SU-DHL-6 (cell line): ENCODE results near the gene FASTKD3.

Experiments used
- H2AFZ ChIP-seq: fragments of 200-600 bp; sonication (generic); 2 replicates; pipeline ENCODE4 v1.6.1; 2014; ENCODE audit warnings: low read depth, mild to moderate bottlenecking, moderate library complexity, mixed read lengths, antibody characterized with exemption, low read length; ENCODE audit not compliant: severe bottlenecking
- H3F3A ChIP-seq: fragments of 200-600 bp; shearing (Covaris generic); 2 replicates; pipeline ENCODE4 v1.6.0; 2016; ENCODE audit warnings: antibody characterized with exemption, mild to moderate bottlenecking; ENCODE audit not compliant: insufficient read depth
- H3K27ac ChIP-seq: fragments of 200-600 bp; sonication (generic); 2 replicates; pipeline ENCODE4 v1.5.1; 2016; ENCODE audit warnings: low read depth, mild to moderate bottlenecking, low read length, moderate library complexity, mixed read lengths
- H3K27me3 ChIP-seq: fragments of 200-600 bp; sonication (generic), shearing (Covaris generic); 2 replicates; pipeline ENCODE4 v1.6.0; 2014; ENCODE audit warnings: mild to moderate bottlenecking, low read length
- H3K36me3 ChIP-seq: fragments of 200-600 bp; sonication (generic); 2 replicates; pipeline ENCODE4 v1.6.1; 2014; ENCODE audit warnings: mild to moderate bottlenecking, low read length, mixed read lengths
- H3K4me2 ChIP-seq: fragments of 300-600, 200-600 bp; shearing (Covaris generic), sonication (generic); 2 replicates; pipeline ENCODE4 v1.6.0; 2014; ENCODE audit warnings: low read length, low read depth, mild to moderate bottlenecking; ENCODE audit not compliant: poor library complexity, severe bottlenecking
- H3K4me3 ChIP-seq: fragments of 200-600 bp; sonication (generic); 2 replicates; pipeline ENCODE4 v1.5.1; 2014; ENCODE audit warnings: antibody characterized with exemption, low read length, mild to moderate bottlenecking, mixed read lengths; ENCODE audit not compliant: insufficient read depth, poor library complexity, severe bottlenecking
- H3K79me2 ChIP-seq: fragments of 200-600 bp; sonication (generic); 2 replicates; pipeline ENCODE4 v1.6.1; 2014; ENCODE audit warnings: mild to moderate bottlenecking, low read length, moderate library complexity; ENCODE audit not compliant: insufficient read depth
- H3K9ac ChIP-seq: fragments of 200-600 bp; sonication (generic); 2 replicates; pipeline ENCODE4 v1.7.0; 2014; ENCODE audit warnings: mild to moderate bottlenecking, low read length
- H3K9me2 ChIP-seq: fragments of 200-600 bp; sonication (generic); replicated peaks from 2 replicates; pipeline ENCODE4 v1.6.1; 2014; ENCODE audit warnings: low read length; ENCODE audit not compliant: insufficient read depth
- H3K9me3 ChIP-seq: fragments of 200-600 bp; sonication (generic); 2 replicates; pipeline ENCODE4 v1.6.1; 2014; ENCODE audit warnings: low read length, mixed read lengths; ENCODE audit not compliant: insufficient read depth
- H4K20me1 ChIP-seq: fragments of 200-600 bp; sonication (generic); 2 replicates; pipeline ENCODE4 v1.6.1; 2014; ENCODE audit warnings: low read depth, mild to moderate bottlenecking, antibody characterized with exemption, low read length, moderate library complexity, mixed read lengths
- CTCF ChIP-seq: fragments of 200-600 bp; sonication (generic); IDR thresholded peaks from one replicate; pipeline ENCODE4 v1.5.1; 2017; ENCODE audit warnings: antibody characterized with exemption, mild to moderate bottlenecking, low read length, moderate library complexity; ENCODE audit not compliant: insufficient read depth, poor library complexity, severe bottlenecking
- EZH2phosphoT487 ChIP-seq: fragments of 200-600 bp; sonication (generic), shearing (Covaris generic); conservative IDR thresholded peaks from 2 replicates; pipeline ENCODE4 v1.6.1; 2018; ENCODE audit warnings: mild to moderate bottlenecking, antibody characterized with exemption, low read length, moderate library complexity, mixed read lengths

FASTKD3 gene

DNA sequence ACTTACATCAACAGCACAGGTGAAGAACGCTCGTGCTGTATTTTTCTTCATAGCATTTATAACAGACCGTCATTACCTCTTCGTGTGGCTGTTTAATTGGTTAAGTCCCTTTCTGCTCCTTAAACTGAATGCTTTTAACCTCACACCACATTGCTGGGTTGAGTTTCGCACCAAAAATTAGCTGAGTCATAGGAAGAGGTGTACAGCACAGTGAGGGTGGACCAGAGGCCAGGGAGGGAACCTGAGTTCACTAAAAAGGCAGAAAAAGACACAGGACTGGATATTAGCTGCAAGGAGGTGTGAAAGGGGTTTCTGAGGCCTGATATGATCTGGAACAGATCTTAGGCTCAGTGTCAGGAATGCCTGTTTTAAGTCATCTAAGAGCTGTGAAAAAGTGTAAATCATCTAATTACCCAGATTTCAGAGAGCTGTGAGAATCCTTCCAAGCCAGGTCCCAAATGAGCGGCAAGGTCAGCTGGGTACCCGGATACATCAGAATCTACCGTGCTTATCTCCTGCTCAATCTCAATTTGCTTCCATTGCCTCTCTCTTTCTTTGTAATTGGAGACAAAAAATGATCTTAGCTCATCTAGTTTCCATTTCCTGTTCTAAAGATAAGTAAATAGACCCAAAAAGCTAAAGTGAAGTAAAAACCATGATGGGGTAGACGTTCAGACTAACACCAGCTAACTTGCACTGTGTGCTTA is 10.8 kb downstream of the FASTKD3 start:
- Histone ChIP-seq H2AFZ (no peak overlapping the region), H3F3A (0 out of 2 replicates have a peak, but pooled peaks cover 3% of the 10 kb centered on the region), H4K20me1 (no peaks in the 10 kb centered on the region), H3K9ac (no peak overlapping the region), H3K27me3 (no peaks in the 10 kb centered on the region), H3K4me3 (no peak overlapping the region), H3K9me2 (no peaks in the 10 kb centered on the region), H3K9me3 (no peaks in the 10 kb centered on the region), H3K4me2 (no peak overlapping the region), H3K36me3 (peaks cover 31% of the 10 kb centered on the region; the same call in 1 of the 2 replicates), H3K79me2 (no peaks in the 10 kb centered on the region), H3K27ac (no peak overlapping the region)
- TF ChIP-seq EZH2phosphoT487 (no peak), CTCF (no peak)

DNA sequence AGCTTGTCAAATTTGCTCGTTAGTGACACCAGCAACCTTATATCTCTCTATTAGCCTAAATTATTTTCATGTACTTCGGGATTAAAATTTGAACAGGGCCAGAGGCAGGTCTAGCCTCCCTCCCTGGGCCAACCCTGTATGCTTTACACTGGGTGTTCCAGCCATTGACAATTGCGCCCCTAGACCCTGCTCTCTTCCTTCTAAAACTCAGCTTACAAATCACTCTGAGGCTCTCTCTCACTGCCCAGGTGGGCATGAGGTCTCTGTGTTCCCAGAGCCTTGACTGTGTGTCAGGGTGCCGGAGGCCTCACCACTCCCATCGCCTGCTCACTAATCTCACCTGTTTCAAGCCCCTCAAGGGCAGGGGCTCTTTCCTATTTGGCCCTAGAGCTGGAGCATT is 11.5 kb downstream of the FASTKD3 start:
- Histone ChIP-seq H2AFZ (no peak overlapping the region), H4K20me1 (no peaks in the 10 kb centered on the region), H3K9me3 (no peaks in the 10 kb centered on the region), H3K4me2 (no peak overlapping the region), H3K79me2 (no peaks in the 10 kb centered on the region), H3K27me3 (no peaks in the 10 kb centered on the region), H3F3A (0 out of 2 replicates have a peak, but pooled peaks cover 3% of the 10 kb centered on the region), H3K27ac (no peak overlapping the region), H3K9ac (no peak overlapping the region), H3K4me3 (no peak overlapping the region), H3K9me2 (no peaks in the 10 kb centered on the region), H3K36me3 (peaks cover 23% of the 10 kb centered on the region; the same call in 1 of the 2 replicates)
- TF ChIP-seq EZH2phosphoT487 (no peak), CTCF (no peak)

DNA sequence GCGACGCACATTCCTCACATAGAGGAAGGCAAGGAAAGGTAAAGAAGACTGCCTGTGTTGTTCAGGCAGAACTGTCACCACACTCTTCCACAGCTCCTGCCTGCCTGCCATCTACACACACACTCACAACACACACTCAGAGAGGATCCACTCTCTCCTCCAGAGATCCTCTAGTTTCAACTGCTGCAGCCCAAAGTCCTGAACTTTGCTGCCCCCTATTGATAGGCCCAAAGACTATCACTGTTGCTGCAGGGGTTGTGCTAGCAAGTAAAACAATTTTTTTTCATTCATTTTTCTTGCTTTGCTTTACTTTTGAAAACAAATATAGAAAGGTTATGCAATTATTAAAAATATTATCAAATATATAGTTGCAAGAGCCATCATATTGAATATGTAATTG is 12.0 kb downstream of the FASTKD3 start:
- 0 out of 2 replicates have a peak, but pooled peaks cover 3% of the 10 kb centered on the region for H3F3A ChIP-seq
- H3K9me3 ChIP-seq = no peaks in the 10 kb centered on the region
- H3K9ac ChIP-seq = no peak overlapping the region
- no peaks in the 10 kb centered on the region for H3K9me2 ChIP-seq
- H3K27me3 ChIP-seq = no peaks in the 10 kb centered on the region
- H3K4me3 ChIP-seq = no peak overlapping the region
- no peaks in the 10 kb centered on the region for H3K79me2 ChIP-seq
- no peak for TF ChIP-seq CTCF
- TF ChIP-seq EZH2phosphoT487 = no peak
- H2AFZ ChIP-seq = no peak overlapping the region
- H3K36me3 ChIP-seq = peaks cover 23% of the 10 kb centered on the region; the same call in 1 of the 2 replicates
- H3K4me2 ChIP-seq = no peak overlapping the region
- H3K27ac ChIP-seq = no peak overlapping the region
- H4K20me1 ChIP-seq = no peaks in the 10 kb centered on the region
